Thymus (tissue), 11 donors: Measurements from ENCODE around the gene ZNF318. TPM values are rescaled to one million over a fixed set of nuclear protein-coding genes. Genes with fewer than 3 reads are reported as not detected.
"Not testable (repeated sequence)": the region's sequence is repeated elsewhere in the genome, so short reads cannot be mapped to it uniquely, and the experiment has no call there.

Source experiments
- DNase-seq, 9 donors: peaks; one replicate each; pipeline ENCODE4 v3.0.0-alpha.2; 2013; ENCODE audit warnings: low spot score in 9 of 9, low read depth in 6 of 9, missing footprints in 1 of 9
- H3K27ac ChIP-seq, 2 donors: one replicate each; pipeline ENCODE4 v1.5.1; 2013; ENCODE audit warnings: control low read depth in 1 of 2, low read depth in 1 of 2, low read length in 1 of 2, mild to moderate bottlenecking in 1 of 2, moderate library complexity in 1 of 2
- H3K27me3 ChIP-seq, 2 donors: one replicate each; pipeline ENCODE4 v1.5.1; 2013; ENCODE audit warnings: low read length in 1 of 2; ENCODE audit not compliant: control insufficient read depth in 2 of 2, insufficient read depth in 1 of 2
- H3K36me3 ChIP-seq, 2 donors: one replicate each; pipeline ENCODE4 v1.5.1; 2013; ENCODE audit warnings: low read length in 1 of 2, mild to moderate bottlenecking in 1 of 2, moderate library complexity in 1 of 2; ENCODE audit not compliant: control insufficient read depth in 2 of 2, insufficient read depth in 2 of 2
- H3K4me1 ChIP-seq, 2 donors: one replicate each; pipeline ENCODE4 v1.5.1; 2013; ENCODE audit warnings: low read length in 2 of 2; ENCODE audit not compliant: control insufficient read depth in 2 of 2, insufficient read depth in 2 of 2
- H3K4me3 ChIP-seq, 2 donors: one replicate each; pipeline ENCODE4 v1.5.1; 2013; ENCODE audit warnings: low read length in 2 of 2, control low read depth in 1 of 2, mild to moderate bottlenecking in 1 of 2
- H3K9me3 ChIP-seq, 2 donors: one replicate each; pipeline ENCODE4 v1.5.1; 2013; ENCODE audit warnings: low read length in 1 of 2, mild to moderate bottlenecking in 1 of 2; ENCODE audit not compliant: control insufficient read depth in 2 of 2, insufficient read depth in 1 of 2
- WGBS: extraction: QIAGEN DNeasy Blood & Tissue Kit; methylation state at CpG from one replicate; pipeline ENCODE4 v1.1.7; 2013; 5-methylcytosine and 5-hydroxymethylcytosine counted together
- polyA plus RNA-seq: library from polyadenylated mRNA; stranded (reverse); fragments of 200-250 nt; gene quantifications from one replicate; pipeline ENCODE4 v1.2.3, GENCODE V29; 2013
- total RNA-seq: library from RNA; stranded (reverse); fragments of 120-200 nt; gene quantifications from one replicate; pipeline ENCODE4 v1.2.4, GENCODE V29; 2013
- donor health status: healthy.

ZNF318 gene
- total and polyA plus RNA-seq, 2 donors = 8.0 to 9.2 TPM

DNA sequence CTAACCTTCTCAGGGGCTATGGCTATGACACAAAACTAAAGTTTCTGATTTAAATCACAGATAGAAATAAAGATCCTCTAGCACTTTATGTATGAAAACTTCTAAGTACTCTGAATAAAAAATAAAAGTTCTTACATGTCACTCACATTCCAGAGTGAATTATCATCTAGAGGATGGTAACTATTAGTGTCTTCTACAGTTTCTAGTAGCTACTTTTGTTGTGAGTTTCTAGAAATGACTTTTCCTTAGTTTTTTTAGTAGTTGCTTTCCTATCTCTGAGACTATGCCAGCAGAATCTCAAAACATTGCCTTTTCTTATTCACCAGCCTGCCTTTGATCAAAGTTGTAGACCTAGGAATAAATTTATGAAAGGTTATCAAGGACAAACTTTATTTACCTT is 10.1 kb downstream of the ZNF318 start:
- Histone ChIP-seq H3K4me3 (no peak overlapping the region), H3K27me3 (no peaks in the 10 kb centered on the region), H3K36me3 (peaks cover 52 to 71% of the 10 kb centered on the region in 2 donors), H3K4me1 (no peaks in the 10 kb centered on the region), H3K27ac (no peak overlapping the region), H3K9me3 (no peaks in the 10 kb centered on the region)
- DNase-seq = no peak

DNA sequence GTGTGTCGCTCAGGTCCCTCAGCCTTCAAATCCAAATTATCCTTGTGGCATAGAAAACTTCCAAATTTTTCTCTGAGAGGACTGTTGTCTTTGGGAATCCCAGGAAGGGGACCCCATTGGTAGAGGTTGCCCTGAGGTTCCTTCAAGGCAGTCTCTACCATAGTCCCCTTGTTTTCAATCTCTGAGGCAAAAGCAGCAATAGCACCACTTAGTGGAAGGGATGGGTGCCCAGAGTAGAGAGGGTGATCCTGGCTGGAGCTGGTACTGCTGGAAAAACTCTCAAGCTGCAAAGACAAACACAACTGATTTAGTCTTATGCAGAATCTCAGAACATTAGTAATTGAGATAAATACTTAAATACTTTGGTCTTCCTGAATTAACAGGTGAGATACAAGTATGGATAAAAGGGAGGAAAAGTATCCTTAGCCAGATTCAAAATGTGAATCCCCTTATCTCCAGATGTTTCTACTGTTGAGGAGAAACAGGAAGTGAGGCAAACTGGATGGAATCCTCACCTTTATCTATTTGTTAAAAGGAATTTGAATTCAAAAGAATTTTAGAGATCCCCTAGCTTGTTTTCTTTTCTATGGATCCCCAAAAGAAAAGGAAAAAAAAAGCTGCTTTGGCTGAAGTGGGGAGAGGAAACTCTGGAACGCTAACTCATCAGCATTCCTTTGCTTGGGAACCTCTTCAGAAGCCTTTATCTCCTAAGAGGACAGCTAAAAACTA is 13.4 kb downstream of the ZNF318 start:
- Histone ChIP-seq H3K4me1 (no peaks in the 10 kb centered on the region), H3K27me3 (no peaks in the 10 kb centered on the region), H3K27ac (no peak overlapping the region), H3K9me3 (no peaks in the 10 kb centered on the region), H3K36me3 (peaks cover 31 to 70% of the 10 kb centered on the region in 2 donors), H3K4me3 (no peak overlapping the region)
- DNase-seq = no peak
- 96% methylated on average over 2 of the region's 2 CpGs for WGBS

DNA sequence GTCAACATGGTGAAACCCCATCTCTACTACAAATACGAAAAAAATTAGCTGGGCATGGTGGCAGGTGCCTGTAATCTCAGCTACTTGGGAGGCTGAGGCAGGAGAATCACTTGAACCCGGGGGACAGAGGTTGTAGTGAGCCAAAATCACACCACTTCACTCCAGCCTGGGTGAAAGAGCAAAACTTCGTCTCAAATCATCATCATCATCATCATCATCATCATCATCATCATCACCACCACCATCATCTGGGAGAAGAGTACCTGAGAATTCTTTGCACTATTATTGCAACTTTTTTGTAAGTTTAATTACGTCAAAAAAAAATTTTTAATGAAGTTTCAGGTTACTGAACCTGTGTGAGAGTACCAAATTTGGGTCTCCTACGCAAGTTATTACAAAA is 17.5 kb downstream of the ZNF318 start:
- not testable (repeated sequence) for H3K4me3 ChIP-seq, H3K27me3 ChIP-seq, DNase-seq, H3K9me3 ChIP-seq, H3K27ac ChIP-seq, H3K4me1 ChIP-seq
- 96% methylated on average over 5 of the region's 5 CpGs for WGBS
- H3K36me3 ChIP-seq = peaks cover 40 to 67% of the 10 kb centered on the region in 2 donors

DNA sequence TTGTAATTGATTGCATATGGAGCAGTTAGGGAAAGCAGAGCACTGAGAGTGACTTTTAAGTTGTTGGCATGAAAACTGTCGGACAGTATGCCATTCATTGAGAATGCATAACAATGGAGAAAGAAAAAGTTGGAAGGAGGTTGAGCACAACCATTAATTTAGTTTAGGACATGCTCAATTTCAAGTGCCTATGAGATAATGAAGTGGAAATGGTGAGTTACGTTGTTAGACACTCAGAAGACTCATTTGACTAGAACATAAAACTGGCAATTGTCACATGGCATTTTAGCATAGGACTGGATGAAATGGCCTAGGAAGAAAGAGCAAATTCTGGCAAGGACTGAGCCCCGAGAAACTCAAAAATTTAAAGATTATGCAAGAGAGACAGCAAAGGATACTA is 22.0 kb downstream of the ZNF318 start:
- no peaks in the 10 kb centered on the region for H3K27me3 ChIP-seq
- 97% methylated on average over 3 of the region's 3 CpGs for WGBS
- no peaks in the 10 kb centered on the region for H3K4me1 ChIP-seq
- DNase-seq = no peak
- H3K36me3 ChIP-seq = peaks cover 24 to 62% of the 10 kb centered on the region in 2 donors
- no peaks in the 10 kb centered on the region for H3K9me3 ChIP-seq
- no peak overlapping the region for H3K4me3 ChIP-seq
- H3K27ac ChIP-seq = no peak overlapping the region

DNA sequence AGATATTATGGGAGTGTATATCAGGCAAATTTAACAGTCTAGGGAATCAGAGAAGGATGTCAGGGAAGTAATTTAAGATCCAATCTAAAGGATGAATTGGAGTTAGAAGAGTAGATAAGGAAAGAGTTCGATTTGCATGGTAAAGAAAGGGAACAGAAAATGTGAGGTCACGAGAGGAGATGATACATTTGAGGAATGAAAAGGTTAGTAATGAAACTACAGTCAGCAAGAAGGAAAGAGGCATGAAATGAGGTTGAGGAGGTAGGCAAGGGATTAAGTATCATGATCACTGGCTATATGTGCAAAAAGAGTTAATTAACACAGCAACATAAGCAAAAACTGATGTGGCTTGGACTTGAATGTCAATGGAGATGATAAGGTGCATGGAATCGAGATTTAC is 22.4 kb downstream of the ZNF318 start:
- 94% methylated on average over 3 of the region's 3 CpGs for WGBS
- no peaks in the 10 kb centered on the region for H3K4me1 ChIP-seq
- no peaks in the 10 kb centered on the region for H3K9me3 ChIP-seq
- no peak overlapping the region for H3K4me3 ChIP-seq
- no peak for DNase-seq
- H3K27me3 ChIP-seq = no peaks in the 10 kb centered on the region
- peaks cover 29 to 64% of the 10 kb centered on the region in 2 donors for H3K36me3 ChIP-seq
- no peak overlapping the region for H3K27ac ChIP-seq

DNA sequence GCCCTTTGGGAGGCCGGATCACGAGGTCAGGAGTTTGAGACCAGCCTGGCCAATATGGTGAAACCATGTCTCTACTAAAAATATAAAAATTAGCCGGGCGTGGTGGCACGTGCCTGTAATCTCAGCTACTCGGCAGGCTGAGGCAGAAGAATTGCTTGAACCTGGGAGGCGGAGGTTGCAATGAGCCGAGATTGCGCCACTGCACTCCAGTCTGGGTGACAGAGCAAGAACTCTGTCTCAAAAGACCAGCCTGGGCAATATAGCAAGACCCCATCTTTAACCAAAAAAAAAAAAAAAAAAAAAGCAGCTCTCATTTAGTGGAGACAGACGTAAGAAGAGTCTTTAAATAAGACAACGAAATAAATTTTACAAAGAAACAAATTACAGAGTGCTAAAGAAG is 23.2 kb downstream of the ZNF318 start:
- not testable (repeated sequence) for H3K27me3 ChIP-seq, H3K4me3 ChIP-seq, H3K27ac ChIP-seq, H3K4me1 ChIP-seq, H3K9me3 ChIP-seq, DNase-seq
- peaks cover 31 to 63% of the 10 kb centered on the region in 2 donors for H3K36me3 ChIP-seq
- 99% methylated on average over 11 of the region's 11 CpGs for WGBS

DNA sequence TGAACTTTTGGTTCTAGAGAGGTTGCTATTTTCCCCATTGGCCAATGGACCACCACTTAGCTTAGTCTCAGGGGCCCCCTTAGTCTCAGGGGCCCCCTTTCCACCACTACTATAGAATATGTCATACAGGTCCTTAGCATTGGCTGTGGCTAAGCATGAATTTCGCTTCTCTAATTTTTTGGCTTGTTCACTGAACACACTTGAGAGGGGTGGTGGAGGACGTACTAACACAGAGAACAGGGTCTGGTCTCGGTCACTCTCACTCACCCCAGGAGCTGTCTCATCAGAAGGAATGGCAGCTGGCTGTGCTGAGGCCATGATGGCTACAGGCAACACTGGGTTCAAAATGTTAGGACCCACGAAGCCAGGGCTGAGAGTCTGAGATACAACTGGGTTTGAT is 30.3 kb downstream of the ZNF318 start:
- H3K4me1 ChIP-seq = no peaks in the 10 kb centered on the region
- 98% methylated on average over 4 of the region's 4 CpGs for WGBS
- no peaks in the 10 kb centered on the region for H3K9me3 ChIP-seq
- H3K27me3 ChIP-seq = no peaks in the 10 kb centered on the region
- no peak for DNase-seq
- H3K4me3 ChIP-seq = no peak overlapping the region
- H3K36me3 ChIP-seq = peaks cover 42 to 64% of the 10 kb centered on the region in 2 donors
- H3K27ac ChIP-seq = no peak overlapping the region

DNA sequence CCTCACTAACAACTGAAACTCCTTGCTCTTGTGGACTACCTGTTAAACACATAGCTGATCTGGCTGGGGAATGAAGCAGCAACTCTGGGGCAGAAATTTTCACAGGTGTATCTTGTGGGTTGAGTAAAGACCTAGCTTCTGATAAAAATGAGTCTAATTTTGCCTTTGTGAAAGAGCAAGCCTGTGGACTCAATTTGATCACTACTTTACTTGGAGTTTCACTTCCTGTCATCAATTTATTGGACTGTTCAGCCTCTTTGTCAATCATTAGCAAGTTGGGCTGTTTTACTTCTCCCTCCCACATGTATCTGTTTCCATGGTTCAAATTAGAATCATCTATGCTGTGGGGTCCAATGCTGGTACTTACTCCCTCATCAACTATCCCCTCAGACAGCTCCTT is 31.2 kb downstream of the ZNF318 start:
- Histone ChIP-seq H3K27me3 (no peaks in the 10 kb centered on the region), H3K4me3 (no peak overlapping the region), H3K9me3 (no peaks in the 10 kb centered on the region), H3K4me1 (no peaks in the 10 kb centered on the region), H3K27ac (no peak overlapping the region), H3K36me3 (peaks cover 42 to 63% of the 10 kb centered on the region in 2 donors)
- DNase-seq = no peak

DNA sequence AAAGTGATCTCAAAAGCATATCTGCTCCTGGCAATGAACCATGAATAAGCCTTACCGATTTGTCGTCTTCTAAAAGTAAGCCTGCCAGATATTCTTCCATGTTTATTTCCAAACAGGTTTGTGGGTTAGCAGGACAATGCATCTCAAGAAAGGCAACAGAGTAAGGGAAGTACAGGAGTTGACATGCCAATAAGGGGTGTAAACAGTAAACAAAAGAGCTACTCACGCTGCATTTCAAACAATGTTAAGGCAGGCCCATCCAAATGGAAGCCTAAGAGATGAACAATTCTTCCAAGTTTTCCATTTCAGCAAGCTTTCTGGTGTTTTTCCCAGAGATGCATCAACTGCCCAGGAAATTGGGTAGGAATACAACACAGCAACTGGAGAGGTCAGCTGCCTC is 33.1 kb downstream of the ZNF318 start:
- no peaks in the 10 kb centered on the region for H3K9me3 ChIP-seq
- H3K36me3 ChIP-seq = peaks cover 32 to 45% of the 10 kb centered on the region in 2 donors
- no peak for DNase-seq
- no peak overlapping the region for H3K4me3 ChIP-seq
- H3K27me3 ChIP-seq = no peaks in the 10 kb centered on the region
- H3K4me1 ChIP-seq = no peaks in the 10 kb centered on the region
- no peak overlapping the region for H3K27ac ChIP-seq
- WGBS = 93% methylated on average over 3 of the region's 3 CpGs
